Spinal cord (tissue), 10 donors: ENCODE measurements around the gene UQCRQ. TPM values are rescaled to one million over a fixed set of nuclear protein-coding genes. Genes with fewer than 3 reads are reported as not detected.

Experiments
- DNase-seq, 6 donors: peaks; one replicate each; pipeline versions ENCODE4 v3.0.0 to v3.0.0-alpha.2; 2013 to 2015; ENCODE audit warnings: low spot score in 6 of 6, low read depth in 4 of 6
- H3K27ac ChIP-seq: one replicate; pipeline ENCODE4 v1.5.1; 2013; ENCODE audit warnings: low read depth, low read length, control low read depth
- H3K27me3 ChIP-seq: one replicate; pipeline ENCODE4 v1.6.1; 2013; ENCODE audit warnings: low read length; ENCODE audit not compliant: control insufficient read depth, insufficient read depth
- H3K36me3 ChIP-seq: one replicate; pipeline ENCODE4 v1.6.1; 2013; ENCODE audit warnings: low read length; ENCODE audit not compliant: control insufficient read depth, insufficient read depth
- H3K4me1 ChIP-seq: one replicate; pipeline ENCODE4 v1.6.1; 2013; ENCODE audit warnings: low read length; ENCODE audit not compliant: control insufficient read depth, insufficient read depth
- H3K4me3 ChIP-seq: one replicate; pipeline ENCODE4 v1.5.1; 2013; ENCODE audit warnings: low read depth, low read length, control low read depth
- H3K9me3 ChIP-seq: one replicate; pipeline ENCODE4 v1.6.1; 2013; ENCODE audit warnings: low read length; ENCODE audit not compliant: control insufficient read depth, insufficient read depth
- WGBS: methylation state at CpG from one replicate; pipeline ENCODE4 v1.1.5; 2013; ENCODE audit warnings: missing lambda C conversion rate; ENCODE audit not compliant: insufficient coverage; 5-methylcytosine and 5-hydroxymethylcytosine counted together
- polyA plus RNA-seq, 2 donors: library from polyadenylated mRNA; unstranded; fragments of 120-200 nt; gene quantifications; one replicate each; pipeline ENCODE4 v1.2.1, GENCODE V29; 2013; ENCODE audit not compliant: insufficient read length in 2 of 2
- total RNA-seq, 2 donors: library from RNA; depleted of rRNA in 1 of 2; stranded (reverse); fragments of 120-200 nt in 1 of 2; fragments of >200 nt in 1 of 2; gene quantifications; one replicate each; pipeline versions ENCODE4 v1.2.3 to v1.2.4, GENCODE V29; 2013 to 2014
- donor health status: healthy.

UQCRQ gene
- total and polyA plus RNA-seq, 4 donors = 104 to 407 (median 259) TPM

DNA sequence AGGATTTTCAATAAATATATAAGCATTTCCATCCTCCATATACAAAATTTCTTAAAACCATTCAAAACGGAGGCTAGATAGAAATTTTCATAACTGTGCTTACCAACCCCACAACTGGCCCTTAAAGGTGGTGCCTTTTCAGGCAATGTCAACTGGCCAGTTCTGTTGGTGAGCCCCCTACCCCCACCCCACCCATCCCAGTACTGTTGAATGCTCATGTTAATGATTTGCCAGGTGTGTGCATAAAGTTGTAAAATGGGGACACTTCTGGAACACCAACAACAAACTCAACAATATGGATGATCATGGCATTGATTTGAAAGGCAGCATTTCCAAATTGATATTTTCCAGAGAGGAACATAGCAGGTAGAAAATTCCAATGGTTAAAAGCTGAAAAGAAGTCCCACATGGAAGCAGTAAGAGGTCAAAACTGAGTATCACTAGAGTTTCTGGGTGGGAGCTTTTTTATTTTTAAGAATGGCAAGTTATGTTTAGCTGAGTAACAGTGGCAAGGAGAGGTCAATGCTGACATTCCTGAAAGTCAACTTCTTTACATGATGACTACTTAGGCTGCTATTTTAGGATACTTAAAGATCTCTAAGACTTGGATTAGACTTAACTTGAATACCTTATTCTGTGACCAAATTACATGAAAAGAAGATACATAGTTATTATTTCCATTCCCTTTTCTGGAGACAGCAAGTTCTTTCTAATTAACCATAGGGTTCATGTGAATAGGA is 9.7 kb downstream of the UQCRQ start:
- H3K36me3 ChIP-seq = no peaks in the 10 kb centered on the region
- H3K27me3 ChIP-seq = no peaks in the 10 kb centered on the region
- H3K4me3 ChIP-seq = no peak overlapping the region
- DNase-seq = no peak
- peaks cover 4% of the 10 kb centered on the region for H3K4me1 ChIP-seq
- no peaks in the 10 kb centered on the region for H3K9me3 ChIP-seq
- no CpG with 5 or more reads among the region's 1 CpG for WGBS
- H3K27ac ChIP-seq = no peak overlapping the region

- peak in 1 of 6 donors; percentile 16 for DNase-seq
- WGBS = no CpG with 5 or more reads among the region's 2 CpGs
- Histone ChIP-seq H3K9me3 (no peaks in the 10 kb centered on the region), H3K27ac (no peak overlapping the region), H3K36me3 (peaks cover 9% of the 10 kb centered on the region), H3K27me3 (no peaks in the 10 kb centered on the region), H3K4me3 (no peak overlapping the region), H3K4me1 (peaks cover 4% of the 10 kb centered on the region)
These were observed 11.0 kb downstream of the UQCRQ start for GRCh38 chr5:132877466-132877865.

DNA sequence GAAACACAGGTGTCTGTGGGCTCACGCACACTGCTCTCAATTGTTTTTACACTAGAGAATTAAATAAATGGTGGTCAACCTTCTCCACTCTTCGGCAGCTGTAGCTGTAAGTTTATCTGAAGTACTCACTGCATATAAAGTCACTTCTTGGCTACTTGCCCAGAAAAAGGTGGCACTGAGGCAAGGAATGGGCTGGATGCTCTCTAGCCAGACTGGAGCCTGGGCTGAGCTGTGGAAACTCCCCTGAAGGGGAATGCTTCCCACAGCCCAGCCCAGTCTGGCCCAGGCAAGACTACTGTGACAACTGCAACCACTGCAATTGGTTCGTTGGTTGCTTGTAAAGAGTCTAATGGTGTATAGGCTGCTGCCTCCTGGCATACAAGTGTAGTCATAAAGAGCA is 11.5 kb downstream of the UQCRQ start:
- peaks cover 4% of the 10 kb centered on the region for H3K4me1 ChIP-seq
- H3K36me3 ChIP-seq = peaks cover 12% of the 10 kb centered on the region
- no peak overlapping the region for H3K4me3 ChIP-seq
- no CpG with 5 or more reads among the region's 3 CpGs for WGBS
- peak in 3 of 6 donors; percentile 7 to 67 (median 57) for DNase-seq
- no peaks in the 10 kb centered on the region for H3K27me3 ChIP-seq
- no peak overlapping the region for H3K27ac ChIP-seq
- no peaks in the 10 kb centered on the region for H3K9me3 ChIP-seq

GRCh38 chr5:132883261-132883834 is 16.9 kb downstream of the UQCRQ start:
- Histone ChIP-seq H3K27me3 (no peaks in the 10 kb centered on the region), H3K4me3 (no peak overlapping the region), H3K36me3 (peaks cover 29% of the 10 kb centered on the region), H3K27ac (no peak overlapping the region), H3K4me1 (no peaks in the 10 kb centered on the region), H3K9me3 (no peaks in the 10 kb centered on the region)
- 0% methylated on average over 1 of the region's 2 CpGs for WGBS
- DNase-seq = peak in 4 of 6 donors; percentile 38 to 86 (median 62)

DNA sequence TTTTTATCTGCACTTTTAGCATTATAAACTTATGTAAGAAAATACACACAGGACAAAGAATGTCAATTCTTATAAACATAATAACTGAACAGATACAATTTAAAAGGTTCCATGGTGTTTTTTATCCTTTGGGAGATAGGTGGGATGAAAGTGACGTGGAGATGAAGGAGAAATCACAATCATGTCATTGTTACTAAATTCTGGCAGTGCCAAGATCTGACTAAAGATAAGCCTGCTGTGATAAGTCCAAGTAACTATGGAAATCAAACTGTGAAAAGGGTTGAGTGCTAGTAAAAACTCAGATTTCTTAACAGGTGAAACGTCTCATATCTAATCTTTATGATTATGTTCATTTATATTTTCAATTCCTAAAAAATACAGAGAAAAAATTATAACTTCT is 18.1 kb downstream of the UQCRQ start:
- H3K9me3 ChIP-seq = no peaks in the 10 kb centered on the region
- H3K27ac ChIP-seq = no peak overlapping the region
- no peaks in the 10 kb centered on the region for H3K4me1 ChIP-seq
- no peaks in the 10 kb centered on the region for H3K27me3 ChIP-seq
- WGBS = no CpG with 5 or more reads among the region's 2 CpGs
- H3K4me3 ChIP-seq = no peak overlapping the region
- DNase-seq = no peak
- peaks cover 31% of the 10 kb centered on the region for H3K36me3 ChIP-seq

GRCh38 chr5:132886064-132886823 is 19.8 kb downstream of the UQCRQ start:
- 98% methylated on average over 6 of the region's 11 CpGs for WGBS

GRCh38 chr5:132887283-132887682 is 20.8 kb downstream of the UQCRQ start:
- Histone ChIP-seq H3K27ac (no peak overlapping the region), H3K4me1 (no peaks in the 10 kb centered on the region), H3K36me3 (peaks cover 28% of the 10 kb centered on the region), H3K9me3 (no peaks in the 10 kb centered on the region), H3K4me3 (no peak overlapping the region), H3K27me3 (no peaks in the 10 kb centered on the region)
- no peak for DNase-seq
- WGBS = no CpG with 5 or more reads among the region's 1 CpG

More at GRCh38 chr5:132886064-132886823, 19.8 kb downstream of the UQCRQ start:
- no peaks in the 10 kb centered on the region for H3K9me3 ChIP-seq
- H3K27me3 ChIP-seq = no peaks in the 10 kb centered on the region
- H3K4me3 ChIP-seq = no peak overlapping the region
- H3K36me3 ChIP-seq = peaks cover 34% of the 10 kb centered on the region
- H3K4me1 ChIP-seq = no peaks in the 10 kb centered on the region
- H3K27ac ChIP-seq = no peak overlapping the region
- DNase-seq = no peak

DNA sequence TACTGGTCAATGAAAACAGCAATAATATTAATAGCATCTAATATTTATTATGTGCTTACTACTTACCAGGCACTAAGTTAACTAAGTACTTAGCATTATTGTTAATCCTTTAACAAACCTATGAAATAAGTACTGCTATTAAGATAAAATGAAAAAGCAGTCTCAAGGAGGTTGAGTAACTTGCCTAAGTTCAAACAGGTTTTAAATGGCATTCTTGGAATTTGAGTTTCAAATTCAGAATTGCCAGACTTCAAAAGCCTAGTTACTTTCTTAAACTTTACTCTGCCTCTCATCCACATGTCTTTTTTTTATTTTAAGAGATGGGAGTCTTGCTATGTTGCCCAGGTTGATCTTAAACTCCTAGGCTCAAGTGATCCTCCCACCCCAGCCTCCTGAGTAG is 23.1 kb downstream of the UQCRQ start:
- DNase-seq = no peak
- Histone ChIP-seq H3K27ac (no peak overlapping the region), H3K36me3 (peaks cover 21% of the 10 kb centered on the region), H3K9me3 (no peaks in the 10 kb centered on the region), H3K4me3 (no peak overlapping the region), H3K27me3 (no peaks in the 10 kb centered on the region), H3K4me1 (no peaks in the 10 kb centered on the region)

DNA sequence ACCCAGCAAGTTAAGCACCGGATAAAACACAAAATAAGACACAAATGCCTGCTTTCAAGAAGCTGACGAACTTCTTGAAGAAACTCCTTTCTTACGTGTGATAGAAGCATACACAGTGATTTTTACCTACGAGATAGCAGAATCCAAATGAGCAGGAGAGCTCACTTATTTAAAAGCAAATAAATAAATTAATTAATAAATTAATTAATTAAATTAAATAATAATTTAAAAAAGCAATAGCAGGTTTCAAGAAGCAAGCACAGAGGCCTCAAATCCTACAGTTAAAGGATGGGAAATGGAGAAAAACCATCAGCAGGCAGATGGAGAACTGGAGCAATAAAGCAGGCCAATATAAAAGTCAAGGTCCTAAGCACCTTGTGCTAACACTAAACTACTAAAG is 24.4 kb downstream of the UQCRQ start:
- Histone ChIP-seq H3K4me3 (no peak overlapping the region), H3K9me3 (no peaks in the 10 kb centered on the region), H3K36me3 (peaks cover 18% of the 10 kb centered on the region), H3K27me3 (no peaks in the 10 kb centered on the region), H3K4me1 (no peaks in the 10 kb centered on the region), H3K27ac (no peak overlapping the region)
- 100% methylated on average over 2 of the region's 4 CpGs for WGBS
- no peak for DNase-seq
